Hepatocyte (in vitro differentiated cells): ENCODE results near the gene PKP4. TPM values are rescaled to one million over a fixed set of nuclear protein-coding genes. Genes with fewer than 3 reads are reported as not detected.

Source experiments
- DNase-seq: peaks from one replicate; pipeline ENCODE4 v3.0.0-alpha.2; 2016; ENCODE audit warnings: low spot score
- H2AFZ ChIP-seq: fragments of 200-600 bp; sonication (generic); 2 replicates; pipeline ENCODE4 v1.6.0; 2016; ENCODE audit warnings: antibody characterized with exemption, mild to moderate bottlenecking
- H3K27ac ChIP-seq: fragments of 200-600 bp; sonication (generic); 2 replicates; pipeline ENCODE4 v1.5.1; 2016; ENCODE audit warnings: mild to moderate bottlenecking
- H3K27me3 ChIP-seq: fragments of 200-600 bp; sonication (generic); 2 replicates; pipeline ENCODE4 v1.6.1; 2016
- H3K36me3 ChIP-seq: fragments of 200-600 bp; sonication (generic); replicated peaks from 2 replicates; pipeline ENCODE4 v1.5.1; 2016; ENCODE audit warnings: low read depth; ENCODE audit not compliant: insufficient read depth
- H3K4me1 ChIP-seq: fragments of 200-600 bp; sonication (generic); 2 replicates; pipeline ENCODE4 v1.5.1; 2016; ENCODE audit warnings: mild to moderate bottlenecking, moderate library complexity; ENCODE audit not compliant: insufficient read depth
- H3K4me2 ChIP-seq: fragments of 200-600 bp; sonication (generic); 2 replicates; pipeline ENCODE4 v1.6.0; 2016
- H3K4me3 ChIP-seq: fragments of 200-600 bp; sonication (generic); 2 replicates; pipeline ENCODE4 v1.5.1; 2016; ENCODE audit warnings: mild to moderate bottlenecking
- H3K79me2 ChIP-seq: fragments of 200-600 bp; sonication (generic); 2 replicates; pipeline ENCODE4 v1.6.0; 2017; ENCODE audit warnings: mild to moderate bottlenecking
- H3K9me2 ChIP-seq: fragments of 200-600 bp; sonication (generic); replicated peaks from 2 replicates; pipeline ENCODE4 v1.6.0; 2017; ENCODE audit warnings: mild to moderate bottlenecking; ENCODE audit not compliant: insufficient read depth
- H3K9me3 ChIP-seq: fragments of 200-600 bp; sonication (generic); 2 replicates; pipeline ENCODE4 v1.5.1; 2016; ENCODE audit warnings: low read depth, mild to moderate bottlenecking
- H4K20me1 ChIP-seq: fragments of 200-600 bp; sonication (generic); 2 replicates; pipeline ENCODE4 v1.6.0; 2016; ENCODE audit warnings: mild to moderate bottlenecking; ENCODE audit not compliant: insufficient read depth, poor library complexity, severe bottlenecking
- EZH2 ChIP-seq: fragments of 200-600 bp; sonication (generic); IDR thresholded peaks from 2 replicates; pipeline ENCODE4 v1.6.1; 2016; ENCODE audit warnings: antibody characterized with exemption, mild to moderate bottlenecking, borderline replicate concordance
- EZH2phosphoT487 ChIP-seq: fragments of 200-600 bp; sonication (generic); IDR thresholded peaks from one replicate; pipeline ENCODE4 v1.6.1; 2018; ENCODE audit warnings: antibody characterized with exemption, mild to moderate bottlenecking, low read depth, moderate library complexity; ENCODE audit not compliant: unreplicated experiment, severe bottlenecking
- WGBS: methylation state at CpG from one replicate; pipeline ENCODE4 v1.1.6; 2016; ENCODE audit warnings: low lambda C conversion rate; ENCODE audit errors: missing lambda C conversion rate; 5-methylcytosine and 5-hydroxymethylcytosine counted together
- polyA plus RNA-seq: library from polyadenylated mRNA; unstranded; fragments of >200 nt; fragmentation: Nextera tagmentation; extraction: Ambion mirVana; gene quantifications from 2 replicates; pipeline ENCODE4 v1.2.1, GENCODE V29; 2016
- total RNA-seq: library from RNA; depleted of rRNA; stranded (reverse); fragments of >200 nt; gene quantifications from 2 replicates; pipeline ENCODE4 v1.2.3, GENCODE V29; 2014
- TF ChIP-seq, protein P1 (sequence below): fragments of 200-600 bp; sonication (generic); IDR thresholded peaks from 2 replicates; pipeline ENCODE4 v1.5.1; 2016; ENCODE audit warnings: antibody characterized with exemption, mild to moderate bottlenecking; ENCODE audit not compliant: poor library complexity

PKP4 gene
- total and polyA plus RNA-seq, 2 experiments from 2014 or later, result 10.6 to 32.2 TPM

DNA sequence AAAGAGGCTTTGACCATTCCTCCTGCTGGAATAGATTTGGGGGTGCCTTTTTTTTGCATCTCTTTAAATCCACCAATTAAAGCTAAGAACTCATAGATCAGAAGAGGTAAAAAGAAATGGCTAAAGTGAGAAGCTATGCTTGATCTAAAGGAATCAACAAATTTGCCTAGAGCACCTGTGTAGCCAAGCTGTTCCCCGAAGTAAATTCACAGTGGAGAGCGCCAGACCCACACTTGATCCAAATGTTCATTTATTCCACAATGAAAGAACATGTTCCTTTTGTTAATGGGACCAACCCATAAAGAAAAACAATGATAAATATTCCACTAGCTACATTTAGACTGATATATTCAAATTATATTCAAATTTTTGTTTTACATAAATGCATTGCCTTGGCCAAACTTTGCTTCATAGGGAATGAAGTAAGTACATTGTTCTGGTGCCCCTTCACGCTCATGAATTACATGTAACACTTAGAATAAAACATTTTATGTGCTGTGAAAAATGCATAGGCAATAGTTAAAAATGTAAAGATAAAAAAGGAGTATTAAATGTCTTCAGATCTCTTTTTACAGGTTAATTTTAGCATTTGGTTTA, 167.4 kb downstream of the PKP4 start:
- 97% methylated on average over 3 of the region's 3 CpGs for WGBS
- TF ChIP-seq, protein P1, sequence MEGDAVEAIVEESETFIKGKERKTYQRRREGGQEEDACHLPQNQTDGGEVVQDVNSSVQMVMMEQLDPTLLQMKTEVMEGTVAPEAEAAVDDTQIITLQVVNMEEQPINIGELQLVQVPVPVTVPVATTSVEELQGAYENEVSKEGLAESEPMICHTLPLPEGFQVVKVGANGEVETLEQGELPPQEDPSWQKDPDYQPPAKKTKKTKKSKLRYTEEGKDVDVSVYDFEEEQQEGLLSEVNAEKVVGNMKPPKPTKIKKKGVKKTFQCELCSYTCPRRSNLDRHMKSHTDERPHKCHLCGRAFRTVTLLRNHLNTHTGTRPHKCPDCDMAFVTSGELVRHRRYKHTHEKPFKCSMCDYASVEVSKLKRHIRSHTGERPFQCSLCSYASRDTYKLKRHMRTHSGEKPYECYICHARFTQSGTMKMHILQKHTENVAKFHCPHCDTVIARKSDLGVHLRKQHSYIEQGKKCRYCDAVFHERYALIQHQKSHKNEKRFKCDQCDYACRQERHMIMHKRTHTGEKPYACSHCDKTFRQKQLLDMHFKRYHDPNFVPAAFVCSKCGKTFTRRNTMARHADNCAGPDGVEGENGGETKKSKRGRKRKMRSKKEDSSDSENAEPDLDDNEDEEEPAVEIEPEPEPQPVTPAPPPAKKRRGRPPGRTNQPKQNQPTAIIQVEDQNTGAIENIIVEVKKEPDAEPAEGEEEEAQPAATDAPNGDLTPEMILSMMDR, result no peak
- TF ChIP-seq EZH2, result no peak
- no peak for TF ChIP-seq EZH2phosphoT487
- DNase-seq, result no peak
- H3K9me3 ChIP-seq, result no peaks in the 10 kb centered on the region
- no peaks in the 10 kb centered on the region for H3K27me3 ChIP-seq
- H3K79me2 ChIP-seq, result no peaks in the 10 kb centered on the region
- no peak overlapping the region for H3K27ac ChIP-seq
- H2AFZ ChIP-seq, result no peak overlapping the region
- H3K4me2 ChIP-seq, result no peak overlapping the region
- no peaks in the 10 kb centered on the region for H3K9me2 ChIP-seq
- no peaks in the 10 kb centered on the region for H3K36me3 ChIP-seq
- H3K4me3 ChIP-seq, result no peak overlapping the region
- no peaks in the 10 kb centered on the region for H4K20me1 ChIP-seq
- no peaks in the 10 kb centered on the region for H3K4me1 ChIP-seq

DNA sequence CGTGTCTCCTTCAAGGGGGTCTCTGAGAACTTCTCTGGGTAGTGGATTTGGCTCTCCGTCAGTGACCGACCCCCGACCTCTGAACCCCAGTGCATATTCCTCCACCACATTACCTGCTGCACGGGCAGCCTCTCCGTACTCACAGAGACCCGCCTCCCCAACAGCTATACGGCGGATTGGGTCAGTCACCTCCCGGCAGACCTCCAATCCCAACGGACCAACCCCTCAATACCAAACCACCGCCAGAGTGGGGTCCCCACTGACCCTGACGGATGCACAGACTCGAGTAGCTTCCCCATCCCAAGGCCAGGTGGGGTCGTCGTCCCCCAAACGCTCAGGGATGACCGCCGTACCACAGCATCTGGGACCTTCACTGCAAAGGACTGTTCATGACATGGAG, 168.2 kb downstream of the PKP4 start:
- Histone ChIP-seq H4K20me1 (no peaks in the 10 kb centered on the region), H2AFZ (no peak overlapping the region), H3K36me3 (no peaks in the 10 kb centered on the region), H3K4me1 (no peaks in the 10 kb centered on the region), H3K27me3 (no peaks in the 10 kb centered on the region), H3K79me2 (no peaks in the 10 kb centered on the region), H3K9me3 (no peaks in the 10 kb centered on the region), H3K4me2 (no peak overlapping the region), H3K27ac (no peak overlapping the region), H3K9me2 (no peaks in the 10 kb centered on the region), H3K4me3 (no peak overlapping the region)
- 97% methylated on average over 19 of the region's 19 CpGs for WGBS
- no peak for DNase-seq
- TF ChIP-seq EZH2 (no peak), EZH2phosphoT487 (no peak)
- TF ChIP-seq, protein P1, result no peak

DNA sequence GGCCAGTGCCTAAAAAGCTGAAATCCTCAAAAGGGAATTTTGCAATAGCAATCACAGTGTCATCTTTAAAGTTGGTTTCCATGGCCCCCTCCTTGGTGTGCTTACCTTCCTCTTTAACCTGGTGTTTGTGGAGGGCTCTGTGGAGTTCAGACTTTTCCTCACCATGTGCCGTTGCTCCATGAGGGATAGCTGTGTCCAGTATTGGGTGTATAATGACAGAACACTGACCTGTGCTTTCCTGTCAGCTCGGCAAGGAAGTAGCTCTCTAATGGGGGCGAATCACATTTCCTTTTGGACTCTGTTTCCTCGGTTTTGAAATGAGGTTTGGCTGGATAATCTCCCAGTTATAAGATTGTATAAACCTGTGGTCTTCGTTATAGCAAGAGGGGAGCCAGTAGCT, 172.4 kb downstream of the PKP4 start:
- Histone ChIP-seq H3K27ac (no peak overlapping the region), H3K36me3 (no peaks in the 10 kb centered on the region), H3K4me1 (no peaks in the 10 kb centered on the region), H3K79me2 (no peaks in the 10 kb centered on the region), H2AFZ (no peak overlapping the region), H3K4me3 (no peak overlapping the region), H3K4me2 (no peak overlapping the region), H3K9me2 (no peaks in the 10 kb centered on the region), H3K9me3 (no peaks in the 10 kb centered on the region), H4K20me1 (no peaks in the 10 kb centered on the region), H3K27me3 (no peaks in the 10 kb centered on the region)
- no peak for DNase-seq
- 82% methylated on average over 5 of the region's 5 CpGs for WGBS
- no peak for TF ChIP-seq EZH2
- TF ChIP-seq EZH2phosphoT487, result no peak
- TF ChIP-seq, protein P1, result no peak
